Measurements from ENCODE around the gene COPZ1. TPM values are rescaled to one million over a fixed set of nuclear protein-coding genes. Genes with fewer than 3 reads are reported as not detected.
A peak's percentile ranks its signal among the peaks of the same experiment; 100 is the strongest.

The COPZ1 gene
- total RNA-seq, 4 donors from 2014 or later, result 181 to 284 (median 236) TPM

DNA sequence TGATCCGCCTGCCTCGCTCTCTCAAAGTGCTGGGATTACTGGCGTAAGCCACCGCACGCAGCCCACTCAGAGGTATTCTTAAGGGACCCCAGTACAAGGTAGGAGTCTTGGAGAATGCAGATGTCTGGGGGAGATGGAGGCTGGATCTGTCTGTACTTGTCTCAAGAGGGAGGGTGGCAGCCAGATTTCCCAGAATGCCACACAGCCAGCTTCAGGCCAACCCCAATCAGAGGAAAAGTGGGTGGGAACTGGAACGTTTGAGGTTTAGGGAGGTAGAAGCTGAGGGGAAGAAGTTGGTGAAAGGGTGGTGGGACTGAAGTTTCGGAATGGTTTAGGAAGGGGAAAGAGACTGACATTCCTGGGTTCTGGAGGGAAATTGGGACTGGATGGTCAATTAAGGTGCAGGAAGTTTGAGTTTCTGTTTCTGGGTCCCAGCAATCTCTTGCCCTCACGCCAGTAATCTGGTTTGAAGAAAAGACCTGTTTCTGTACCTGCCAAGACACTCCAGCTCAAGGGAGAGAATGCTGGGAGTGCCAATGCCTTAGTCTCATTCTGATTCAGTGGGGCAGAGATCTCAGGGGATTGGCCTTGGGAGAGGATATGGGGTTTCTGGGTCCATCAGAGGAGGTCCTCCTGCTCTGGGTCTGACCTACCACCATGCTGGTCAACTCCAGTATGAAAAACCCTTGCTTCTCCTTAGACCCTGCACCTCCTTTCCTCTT lies 67.7 kb downstream of the COPZ1 start:
- H3K9me3 ChIP-seq, result no peaks in the 10 kb centered on the region
- peaks cover 13 to 19% of the 10 kb centered on the region in 2 donors for H3K36me3 ChIP-seq
- no peak overlapping the region for H3K27ac ChIP-seq
- no peak overlapping the region for H3K4me3 ChIP-seq (replicated peaks in 1 of 3)
- H3K27me3 ChIP-seq, result no peaks in the 10 kb centered on the region
- intact Hi-C loops (cut with DNase I), result no loop called here
- no peak for TF ChIP-seq POLR2A (IDR thresholded peaks at IDR 0.05)
- TF ChIP-seq, protein P1, sequence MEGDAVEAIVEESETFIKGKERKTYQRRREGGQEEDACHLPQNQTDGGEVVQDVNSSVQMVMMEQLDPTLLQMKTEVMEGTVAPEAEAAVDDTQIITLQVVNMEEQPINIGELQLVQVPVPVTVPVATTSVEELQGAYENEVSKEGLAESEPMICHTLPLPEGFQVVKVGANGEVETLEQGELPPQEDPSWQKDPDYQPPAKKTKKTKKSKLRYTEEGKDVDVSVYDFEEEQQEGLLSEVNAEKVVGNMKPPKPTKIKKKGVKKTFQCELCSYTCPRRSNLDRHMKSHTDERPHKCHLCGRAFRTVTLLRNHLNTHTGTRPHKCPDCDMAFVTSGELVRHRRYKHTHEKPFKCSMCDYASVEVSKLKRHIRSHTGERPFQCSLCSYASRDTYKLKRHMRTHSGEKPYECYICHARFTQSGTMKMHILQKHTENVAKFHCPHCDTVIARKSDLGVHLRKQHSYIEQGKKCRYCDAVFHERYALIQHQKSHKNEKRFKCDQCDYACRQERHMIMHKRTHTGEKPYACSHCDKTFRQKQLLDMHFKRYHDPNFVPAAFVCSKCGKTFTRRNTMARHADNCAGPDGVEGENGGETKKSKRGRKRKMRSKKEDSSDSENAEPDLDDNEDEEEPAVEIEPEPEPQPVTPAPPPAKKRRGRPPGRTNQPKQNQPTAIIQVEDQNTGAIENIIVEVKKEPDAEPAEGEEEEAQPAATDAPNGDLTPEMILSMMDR (IDR thresholded peaks at IDR 0.05), result no peak
- peak in 1 of 2 donors; percentile 49 for DNase-seq
- 80 to 83% methylated on average over 8 of the region's 8 CpGs for WGBS, 2 donors
- peaks cover 35 to 46% of the 10 kb centered on the region in 2 donors for H3K4me1 ChIP-seq

DNA sequence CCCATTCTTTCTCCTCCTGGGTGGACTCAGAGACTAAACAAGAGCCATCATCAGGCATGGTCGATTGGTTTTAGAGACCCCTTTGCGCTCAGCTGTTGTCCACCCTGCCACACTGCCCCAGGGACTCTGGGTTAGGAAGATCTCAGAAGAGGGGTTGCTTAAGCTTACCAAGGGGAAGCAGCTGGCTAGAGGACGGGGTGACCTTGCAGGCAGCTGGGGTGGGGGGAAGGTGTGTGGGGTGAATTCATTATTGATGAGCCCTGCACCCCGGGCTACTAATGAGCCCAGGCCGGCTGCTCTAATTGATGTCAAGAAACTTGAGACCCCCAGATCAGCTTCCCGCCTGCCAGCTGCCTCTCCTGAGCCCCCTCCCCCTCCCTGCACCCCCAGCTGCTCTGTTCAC lies 68.3 kb downstream of the COPZ1 start:
- peaks cover 17 to 24% of the 10 kb centered on the region in 2 donors for H3K36me3 ChIP-seq
- no peaks in the 10 kb centered on the region for H3K27me3 ChIP-seq
- no peak overlapping the region for H3K4me3 ChIP-seq (replicated peaks in 1 of 3)
- H3K4me1 ChIP-seq, result peaks cover 30 to 40% of the 10 kb centered on the region in 2 donors
- no peak overlapping the region for H3K27ac ChIP-seq
- H3K9me3 ChIP-seq, result no peaks in the 10 kb centered on the region
- intact Hi-C loops (cut with DNase I), result no loop called here
- WGBS, 2 donors, result 60 to 61% methylated on average over 6 of the region's 6 CpGs
- TF ChIP-seq, protein P1 (IDR thresholded peaks at IDR 0.05), result no peak
- TF ChIP-seq POLR2A (IDR thresholded peaks at IDR 0.05), result no peak
- no peak for DNase-seq

DNA sequence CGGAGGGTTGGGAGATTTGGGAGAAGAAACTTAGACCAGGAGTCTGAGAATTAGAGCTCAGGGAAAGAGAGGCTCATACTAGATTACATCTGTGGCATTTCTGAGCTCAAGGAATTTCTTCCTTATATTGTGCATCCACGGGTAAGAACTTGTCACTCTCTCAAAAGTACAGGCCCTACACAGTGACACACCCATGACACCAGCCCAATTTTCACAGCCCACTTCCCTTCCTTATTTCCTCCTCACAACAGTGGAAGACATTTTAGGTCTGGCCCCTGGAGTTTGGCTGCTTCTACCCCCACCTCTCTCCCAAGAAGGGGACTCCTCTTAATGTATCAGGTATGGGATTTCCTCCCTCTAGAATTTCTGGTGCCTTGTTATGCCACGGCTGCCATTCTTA lies 68.8 kb downstream of the COPZ1 start:
- Histone ChIP-seq H3K27ac (no peak overlapping the region), H3K27me3 (no peaks in the 10 kb centered on the region), H3K9me3 (no peaks in the 10 kb centered on the region), H3K4me1 (peaks cover 25 to 35% of the 10 kb centered on the region in 2 donors), H3K4me3 (replicated peaks in 1 of 3) (no peak overlapping the region), H3K36me3 (peaks cover 19 to 28% of the 10 kb centered on the region in 2 donors)
- no peak for TF ChIP-seq POLR2A (IDR thresholded peaks at IDR 0.05)
- TF ChIP-seq, protein P1 (IDR thresholded peaks at IDR 0.05), result no peak
- intact Hi-C loops (cut with DNase I), result no loop called here
- WGBS, 2 donors, result 75 to 78% methylated on average over 3 of the region's 3 CpGs
- DNase-seq, result no peak

DNA sequence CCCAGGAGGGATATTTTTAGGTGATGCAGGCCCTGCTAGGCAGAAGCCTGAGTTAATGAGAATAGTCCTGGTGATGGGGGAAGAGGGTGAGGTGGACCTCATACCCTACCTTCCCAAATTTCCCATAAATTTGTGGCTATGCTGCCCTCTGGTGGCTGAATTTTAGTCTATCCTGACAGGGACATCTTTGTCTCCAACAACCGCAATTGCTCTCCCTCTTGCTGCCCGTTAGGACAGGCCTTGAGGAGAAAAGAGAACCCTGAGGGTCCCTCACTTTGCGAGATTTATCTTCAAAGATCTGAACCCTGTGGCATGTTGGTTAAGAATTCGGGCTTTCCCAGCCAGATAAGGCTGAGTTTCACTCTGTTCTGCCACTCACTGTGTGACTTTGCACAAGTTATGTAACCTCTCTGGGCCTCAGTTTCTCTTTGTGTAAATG lies 69.4 kb downstream of the COPZ1 start:
- Histone ChIP-seq H3K4me1 (peaks cover 19 to 30% of the 10 kb centered on the region in 2 donors), H3K36me3 (peaks cover 19 to 28% of the 10 kb centered on the region in 2 donors), H3K27me3 (no peaks in the 10 kb centered on the region), H3K9me3 (no peaks in the 10 kb centered on the region), H3K4me3 (replicated peaks in 1 of 3) (no peak overlapping the region), H3K27ac (no peak overlapping the region)
- WGBS, 2 donors, result 29 to 37% methylated on average over 4 of the region's 4 CpGs
- TF ChIP-seq POLR2A (IDR thresholded peaks at IDR 0.05), result no peak
- TF ChIP-seq, protein P1 (IDR thresholded peaks at IDR 0.05), result peak in 5 of 6 experiments; percentile 53 to 77 (median 62)
- peak; percentile 66 to 79 for DNase-seq
- intact Hi-C loops (cut with DNase I), result no loop called here

DNA sequence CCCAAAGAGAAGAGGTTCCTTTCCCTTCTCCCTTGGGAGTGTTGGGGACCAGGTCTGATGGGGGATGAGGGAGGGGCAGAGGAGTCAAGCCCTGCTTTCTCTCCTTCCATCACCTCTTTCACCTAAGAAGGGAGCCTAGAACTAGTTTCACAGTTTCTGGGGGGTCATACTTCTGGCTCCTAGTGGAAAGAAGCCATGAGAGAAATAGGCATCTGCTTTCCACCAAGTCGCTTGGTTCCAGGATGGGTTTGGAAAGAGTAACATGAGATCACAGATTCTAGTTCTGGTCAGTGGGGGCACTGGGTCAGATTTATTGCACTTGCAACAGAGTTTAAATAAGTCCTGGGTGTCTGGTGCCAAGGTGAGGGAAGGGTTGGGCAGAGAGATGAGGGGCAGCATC lies 70.1 kb downstream of the COPZ1 start:
- no peak for TF ChIP-seq POLR2A (IDR thresholded peaks at IDR 0.05)
- TF ChIP-seq, protein P1 (IDR thresholded peaks at IDR 0.05), result no peak
- peaks cover 15 to 27% of the 10 kb centered on the region in 2 donors for H3K4me1 ChIP-seq
- H3K36me3 ChIP-seq, result peaks cover 21 to 32% of the 10 kb centered on the region in 2 donors
- H3K9me3 ChIP-seq, result no peaks in the 10 kb centered on the region
- H3K27ac ChIP-seq, result no peak overlapping the region
- WGBS, 2 donors, result 100% methylated on average over 1 of the region's 1 CpG
- no peak overlapping the region for H3K4me3 ChIP-seq (replicated peaks in 1 of 3)
- H3K27me3 ChIP-seq, result no peaks in the 10 kb centered on the region
- intact Hi-C loops (cut with DNase I), result no loop called here
- DNase-seq, result no peak

Measured in thyroid gland (tissue), 4 donors.